A549 treated with Hydrocortisone at 1 μM for 4 hours (cell line): ENCODE data around the gene CCDC14. TPM values are rescaled to one million over a fixed set of nuclear protein-coding genes. Genes with fewer than 3 reads are reported as not detected.

Source experiments
- total RNA-seq: library from RNA; stranded (reverse); fragments of 200-300 nt; extraction: Qiagen RNA extraction; gene quantifications from 5 replicates; pipeline ENCODE4 v1.2.3, GENCODE V29; 2022

CCDC14 gene, protein sequence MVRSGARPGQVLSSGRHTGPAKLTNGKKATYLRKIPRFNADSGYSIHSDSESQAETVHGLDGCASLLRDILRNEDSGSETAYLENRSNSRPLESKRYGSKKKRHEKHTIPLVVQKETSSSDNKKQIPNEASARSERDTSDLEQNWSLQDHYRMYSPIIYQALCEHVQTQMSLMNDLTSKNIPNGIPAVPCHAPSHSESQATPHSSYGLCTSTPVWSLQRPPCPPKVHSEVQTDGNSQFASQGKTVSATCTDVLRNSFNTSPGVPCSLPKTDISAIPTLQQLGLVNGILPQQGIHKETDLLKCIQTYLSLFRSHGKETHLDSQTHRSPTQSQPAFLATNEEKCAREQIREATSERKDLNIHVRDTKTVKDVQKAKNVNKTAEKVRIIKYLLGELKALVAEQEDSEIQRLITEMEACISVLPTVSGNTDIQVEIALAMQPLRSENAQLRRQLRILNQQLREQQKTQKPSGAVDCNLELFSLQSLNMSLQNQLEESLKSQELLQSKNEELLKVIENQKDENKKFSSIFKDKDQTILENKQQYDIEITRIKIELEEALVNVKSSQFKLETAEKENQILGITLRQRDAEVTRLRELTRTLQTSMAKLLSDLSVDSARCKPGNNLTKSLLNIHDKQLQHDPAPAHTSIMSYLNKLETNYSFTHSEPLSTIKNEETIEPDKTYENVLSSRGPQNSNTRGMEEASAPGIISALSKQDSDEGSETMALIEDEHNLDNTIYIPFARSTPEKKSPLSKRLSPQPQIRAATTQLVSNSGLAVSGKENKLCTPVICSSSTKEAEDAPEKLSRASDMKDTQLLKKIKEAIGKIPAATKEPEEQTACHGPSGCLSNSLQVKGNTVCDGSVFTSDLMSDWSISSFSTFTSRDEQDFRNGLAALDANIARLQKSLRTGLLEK
- total RNA-seq = 15.9 to 20.5 TPM (median 19.1 TPM) in 5 replicates

DNA sequence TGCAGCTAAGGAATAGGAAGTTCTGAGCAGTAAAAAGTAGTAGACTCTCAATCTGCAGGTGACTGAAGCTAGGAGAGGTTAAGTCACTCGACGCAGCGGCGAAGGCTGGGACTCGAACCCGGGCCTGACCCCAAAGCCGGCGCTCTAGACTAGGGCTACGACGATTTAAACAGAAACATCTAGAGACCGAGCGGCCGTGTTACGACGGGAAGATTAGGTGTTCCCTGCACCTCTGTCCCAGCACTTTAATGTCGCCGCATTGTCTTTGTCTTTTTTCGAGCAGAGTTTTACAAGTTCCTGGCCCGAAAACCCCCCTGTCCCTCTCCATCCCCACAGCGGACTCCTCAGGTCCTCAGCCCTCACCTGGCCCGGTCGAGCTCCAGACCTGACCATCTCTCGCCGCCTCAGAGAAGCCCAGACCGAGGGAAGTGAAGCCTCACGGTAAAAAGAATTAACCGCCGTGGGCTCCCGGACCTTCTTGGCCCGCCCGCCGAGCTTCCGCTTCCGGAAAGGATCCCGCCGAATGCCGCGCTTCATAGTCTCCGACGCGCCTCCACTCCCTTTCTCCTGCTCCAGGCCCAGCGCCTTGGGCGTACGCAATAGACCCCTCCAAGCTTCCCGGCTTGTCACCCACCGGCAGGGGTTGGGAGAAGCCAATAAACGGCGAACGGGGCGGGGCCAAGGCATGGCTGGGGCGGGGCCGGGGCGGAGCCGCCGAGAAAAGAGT, at the start of gene CCDC14:
CCDC14 (minus strand) TSS at position 449 of the 727 bp plus-strand sequence; CDS start at position 393, 56 bp downstream.

DNA sequence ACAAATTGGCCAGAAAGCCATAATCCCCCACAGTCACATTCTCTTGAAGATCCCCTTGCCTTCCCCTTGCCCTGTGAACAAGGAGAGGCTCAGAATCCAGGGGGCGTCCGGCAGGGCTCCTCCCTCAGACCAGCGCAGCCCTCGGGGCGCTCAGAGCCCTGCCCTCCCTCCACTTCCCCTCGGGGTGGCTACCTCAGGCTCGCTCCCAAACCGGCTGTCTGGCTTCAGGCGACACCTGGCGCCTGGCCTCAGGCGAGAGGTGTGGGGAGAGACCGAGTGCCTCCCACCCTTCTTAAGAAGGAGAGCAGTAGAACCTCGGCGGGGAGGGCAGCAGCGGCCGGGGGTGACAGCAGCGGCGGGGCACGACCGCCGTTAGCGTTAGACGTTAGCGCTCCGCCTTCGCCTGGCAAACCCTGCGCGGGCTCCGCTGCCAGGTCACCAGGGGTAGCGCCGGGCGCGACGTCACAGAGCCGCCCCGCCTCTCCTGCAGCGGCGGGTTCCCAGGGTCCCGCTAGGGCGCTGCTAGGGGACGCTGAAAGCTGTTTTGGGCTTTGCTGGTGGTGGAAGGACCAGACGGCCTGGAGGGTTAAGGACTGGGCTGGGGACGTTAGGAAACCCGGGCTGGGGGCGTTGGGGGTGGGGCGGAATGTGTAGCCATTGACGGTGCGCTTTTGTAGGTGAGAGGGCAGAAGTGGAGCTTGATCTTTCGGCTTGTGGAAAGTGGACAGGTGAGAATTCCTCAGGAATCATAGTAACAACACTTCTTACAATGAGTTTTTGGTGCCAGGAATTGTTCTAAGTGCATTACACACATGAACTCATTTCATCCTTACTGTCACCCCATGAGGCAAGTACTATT, 30.9 kb upstream of the CCDC14 start, which contains the start of gene ROPN1:
ROPN1 (minus strand) TSS at position 395 of the 859 bp plus-strand sequence. CDS start 11,643 bp downstream, outside the sequence.

DNA sequence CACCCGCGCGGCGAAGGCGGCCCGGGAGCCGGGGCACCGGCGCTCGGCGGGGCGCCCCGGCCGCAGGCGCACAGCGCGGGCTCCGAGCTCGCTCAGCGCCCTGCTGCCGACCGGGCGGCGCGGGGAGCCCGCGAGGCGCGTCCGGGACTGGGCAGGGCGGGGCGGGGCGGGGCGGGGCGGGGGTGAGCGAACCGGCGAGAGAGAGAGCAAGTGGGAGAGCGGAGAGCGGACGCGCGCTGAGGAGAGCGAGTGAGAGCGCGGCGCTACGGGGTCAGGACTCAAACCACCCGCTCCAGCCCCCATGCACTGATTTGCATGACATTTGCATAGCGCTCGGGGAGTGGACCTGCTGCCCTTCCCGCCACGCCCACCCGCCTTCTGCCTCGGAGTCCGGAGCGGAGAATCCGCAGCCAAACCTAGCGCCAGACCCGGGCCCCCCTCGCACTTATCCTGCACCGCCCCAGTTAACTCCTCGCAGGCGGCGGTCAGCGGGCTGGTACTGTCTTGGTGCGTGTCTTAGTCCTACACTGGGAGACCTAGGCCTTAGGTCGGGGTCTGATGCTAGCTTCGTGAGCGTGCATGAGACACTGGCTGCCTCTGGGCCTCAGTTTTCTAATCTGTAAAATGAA, 76.7 kb downstream of the CCDC14 start, which contains the start of gene MYLK:
MYLK (minus strand) TSS at position 130 of the 629 bp plus-strand sequence. CDS start 90,491 bp downstream, outside the sequence.

Other genes starting within 250 kb of the CCDC14 start
- gene MYLK, start 76.9 kb downstream of the CCDC14 start, total RNA-seq = 13.0 to 23.4 TPM (median 13.8 TPM) in 5 replicates
- gene ROPN1, start 30.9 kb upstream of the CCDC14 start, total RNA-seq = not detected in 5 replicates
- 1.2 to 2.4 TPM (median 1.7 TPM) in 5 replicates for gene KALRN, start 72.1 kb upstream of the CCDC14 start, total RNA-seq